Muscle of back (tissue), 11 donors: ENCODE data around the gene PKN1. TPM values are rescaled to one million over a fixed set of nuclear protein-coding genes. Genes with fewer than 3 reads are reported as not detected.

Source experiments
- DNase-seq, 3 donors: peaks; one replicate each; pipeline versions ENCODE4 v3.0.0 to v3.0.0-alpha.2; 2013
- polyA plus RNA-seq, 10 donors: library from polyadenylated mRNA; unstranded; fragments of 120-200 nt; gene quantifications; one replicate each; pipeline ENCODE4 v1.2.1, GENCODE V29; 2013; ENCODE audit not compliant: insufficient read length in 10 of 10

PKN1 gene
- polyA plus RNA-seq, 10 donors, result 50.7 to 78.8 (median 61.3) TPM

GRCh38 chr19:14405758-14406644 is 27.1 kb upstream of the PKN1 start:
- peak; percentile 70 to 92 (median 90) for DNase-seq

- no peak for DNase-seq
These were observed 26.3 kb upstream of the PKN1 start for GRCh38 chr19:14406645-14407401.

GRCh38 chr19:14407605-14408484 is 25.3 kb upstream of the PKN1 start:
- DNase-seq, result no peak

GRCh38 chr19:14408491-14409145 is 24.5 kb upstream of the PKN1 start:
- DNase-seq, result no peak

GRCh38 chr19:14409146-14410023 is 23.7 kb upstream of the PKN1 start:
- DNase-seq, result no peak

GRCh38 chr19:14410091-14411051 is 22.7 kb upstream of the PKN1 start:
- no peak for DNase-seq

GRCh38 chr19:14411161-14411937 is 21.8 kb upstream of the PKN1 start:
- DNase-seq, result no peak

GRCh38 chr19:14411938-14412245 is 21.2 kb upstream of the PKN1 start:
- no peak for DNase-seq

- DNase-seq, result no peak
These were observed 20.6 kb upstream of the PKN1 start for GRCh38 chr19:14412324-14412995.

GRCh38 chr19:14412996-14413692 is 20.0 kb upstream of the PKN1 start:
- no peak for DNase-seq

- DNase-seq, result no peak
These were observed 19.4 kb upstream of the PKN1 start for GRCh38 chr19:14413693-14414181.

GRCh38 chr19:14414926-14415690 is 18.0 kb upstream of the PKN1 start:
- no peak for DNase-seq

- DNase-seq, result no peak
These were observed 16.3 kb upstream of the PKN1 start for GRCh38 chr19:14416817-14417231.

GRCh38 chr19:14418856-14419105 is 14.3 kb upstream of the PKN1 start:
- no peak for DNase-seq

GRCh38 chr19:14419106-14419813 is 13.8 kb upstream of the PKN1 start, which contains the start of gene DDX39A:
DDX39A (minus strand) TSS chr19:14419341; CDS start chr19:14413220, 6,121 bp downstream.
- DNase-seq, result peak; percentile 99 to 100 (median 99)

GRCh38 chr19:14425696-14426138 is 7.4 kb upstream of the PKN1 start:
- no peak for DNase-seq
